HEK293T (cell line): ENCODE data around the gene INPP5A.

Source experiments
- CTCF ChIA-PET: fragments of 350-600 bp; formaldehyde crosslinking; extraction: SDS; loops from one replicate; lab custom pipeline; 2021; ENCODE audit warnings: antibody characterized with exemption, inconsistent platforms; lab: Yijun Ruan, JAX
- POLR2A ChIA-PET: fragments of 350-600 bp; formaldehyde crosslinking; extraction: SDS; loops from one replicate; lab custom pipeline; 2020; ENCODE audit warnings: antibody characterized with exemption, inconsistent platforms; lab: Yijun Ruan, JAX
- DNase-seq: peaks from one replicate; pipeline ENCODE4 v3.0.0; 2012; ENCODE audit warnings: mixed read lengths; ENCODE audit errors: extremely low spot score
- ARNT ChIP-seq: fragments of 450-650 bp; IDR thresholded peaks from 2 replicates; pipeline ENCODE4 v1.6.1; 2017; ENCODE audit warnings: mild to moderate bottlenecking
- BHLHE40 ChIP-seq: fragments of 450-650 bp; IDR thresholded peaks from 2 replicates; pipeline ENCODE4 v1.6.1; 2016; ENCODE audit warnings: mild to moderate bottlenecking, moderate library complexity, borderline replicate concordance
- CTBP1 ChIP-seq: fragments of 450-650 bp; IDR thresholded peaks from 2 replicates; pipeline ENCODE4 v1.6.1; 2016; ENCODE audit warnings: borderline replicate concordance
- ELF4 ChIP-seq: fragments of 450-650 bp; IDR thresholded peaks from 2 replicates; pipeline ENCODE4 v1.6.1; 2017; ENCODE audit warnings: antibody characterized with exemption
- FOXA1 ChIP-seq: fragments of 450-650 bp; IDR thresholded peaks from 2 replicates; pipeline ENCODE4 v1.6.1; 2016; ENCODE audit warnings: mild to moderate bottlenecking
- FOXK2 ChIP-seq: fragments of 450-650 bp; IDR thresholded peaks from 2 replicates; pipeline ENCODE4 v1.6.1; 2016; ENCODE audit warnings: mild to moderate bottlenecking
- FOXM1 ChIP-seq: fragments of 450-650 bp; IDR thresholded peaks from 2 replicates; pipeline ENCODE4 v1.6.1; 2017; ENCODE audit warnings: mild to moderate bottlenecking, borderline replicate concordance
- HDGF ChIP-seq: fragments of 450-650 bp; IDR thresholded peaks from 2 replicates; pipeline ENCODE4 v1.6.1; 2017; ENCODE audit warnings: antibody characterized with exemption, borderline replicate concordance
- L3MBTL2 ChIP-seq: fragments of 450-650 bp; conservative IDR thresholded peaks from 2 replicates; pipeline ENCODE4 v1.6.1; 2016; ENCODE audit warnings: mild to moderate bottlenecking
- LEF1 ChIP-seq: fragments of 450-650 bp; IDR thresholded peaks from 2 replicates; pipeline ENCODE4 v1.6.1; 2017; ENCODE audit warnings: mild to moderate bottlenecking, borderline replicate concordance
- NFRKB ChIP-seq: fragments of 450-650 bp; IDR thresholded peaks from 2 replicates; pipeline ENCODE4 v1.6.1; 2016; ENCODE audit warnings: mild to moderate bottlenecking, moderate library complexity
- SP1 ChIP-seq: fragments of 450-650 bp; IDR thresholded peaks from 2 replicates; pipeline ENCODE4 v1.6.1; 2017
- SUZ12 ChIP-seq: fragments of 450-650 bp; IDR thresholded peaks from 2 replicates; pipeline ENCODE4 v1.6.1; 2016; ENCODE audit warnings: mild to moderate bottlenecking
- TARDBP ChIP-seq: fragments of 450-650 bp; IDR thresholded peaks from 2 replicates; pipeline ENCODE4 v1.6.1; 2016
- ZNF384 ChIP-seq: fragments of 450-650 bp; IDR thresholded peaks from 2 replicates; pipeline ENCODE4 v1.6.1; 2016
- TF ChIP-seq, protein P1 (sequence below): fragments of 450-650 bp; IDR thresholded peaks from 2 replicates; pipeline ENCODE4 v1.6.1; 2016

INPP5A gene

DNA sequence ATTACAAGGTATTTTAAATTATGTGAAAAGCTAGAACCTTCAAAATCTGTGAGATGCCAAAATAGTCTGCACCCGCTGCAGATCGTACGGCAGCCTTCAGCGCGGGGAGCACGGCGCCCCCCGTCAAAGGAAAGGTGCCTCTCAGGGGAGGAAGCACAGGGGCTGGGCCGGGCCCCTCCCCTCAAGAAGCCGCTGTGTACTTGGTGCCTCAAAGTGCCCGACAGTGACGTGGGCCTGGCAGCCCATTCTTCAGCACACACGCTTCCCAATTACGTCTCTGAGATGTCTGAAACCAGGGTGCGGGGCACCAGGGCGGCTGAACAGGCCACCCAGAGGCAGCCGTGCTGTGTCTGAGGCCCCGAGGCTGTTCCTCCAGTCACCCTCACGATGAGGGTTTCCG is 116.1 kb downstream of the INPP5A start:
- ChIA-PET POLR2A (no interaction called here), CTCF (interaction anchor here (1.1 to 1.7 kb wide), 2 partner anchors 14 to 144 kb away, joined by 3 read pairs; no protein-coding TSS in a partner anchor)
- TF ChIP-seq SUZ12 (no peak), SP1 (no peak), FOXM1 (no peak), ZNF384 (no peak), BHLHE40 (no peak), ELF4 (no peak), FOXA1 (no peak), HDGF (no peak), ARNT (no peak), LEF1 (no peak), NFRKB (no peak), L3MBTL2 (no peak)
- TF ChIP-seq, protein P1, sequence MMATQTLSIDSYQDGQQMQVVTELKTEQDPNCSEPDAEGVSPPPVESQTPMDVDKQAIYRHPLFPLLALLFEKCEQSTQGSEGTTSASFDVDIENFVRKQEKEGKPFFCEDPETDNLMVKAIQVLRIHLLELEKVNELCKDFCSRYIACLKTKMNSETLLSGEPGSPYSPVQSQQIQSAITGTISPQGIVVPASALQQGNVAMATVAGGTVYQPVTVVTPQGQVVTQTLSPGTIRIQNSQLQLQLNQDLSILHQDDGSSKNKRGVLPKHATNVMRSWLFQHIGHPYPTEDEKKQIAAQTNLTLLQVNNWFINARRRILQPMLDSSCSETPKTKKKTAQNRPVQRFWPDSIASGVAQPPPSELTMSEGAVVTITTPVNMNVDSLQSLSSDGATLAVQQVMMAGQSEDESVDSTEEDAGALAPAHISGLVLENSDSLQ, result no peak
- no peak for DNase-seq

DNA sequence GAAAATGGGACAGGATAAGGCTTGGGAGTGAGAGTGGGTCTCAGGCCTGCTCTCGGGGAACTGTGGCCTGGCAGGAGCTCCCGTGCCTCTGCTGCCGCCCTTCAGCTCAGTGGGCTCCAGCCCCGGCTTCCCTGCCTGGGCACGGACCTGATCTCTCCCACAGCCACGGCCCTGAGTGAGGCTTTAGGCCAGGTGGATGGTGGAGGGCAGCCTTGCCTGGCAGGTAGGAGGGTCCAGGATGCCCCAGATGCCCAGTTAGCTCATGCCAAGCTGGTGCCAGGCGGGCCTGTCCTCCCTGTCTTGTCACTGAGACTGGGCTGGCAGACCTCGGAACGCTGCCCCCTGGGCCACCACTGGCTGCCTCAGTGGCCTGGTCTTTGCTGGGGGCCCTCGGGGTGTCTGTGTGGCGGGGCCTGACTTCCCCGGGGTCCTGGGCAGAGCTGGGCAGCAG is 116.6 kb downstream of the INPP5A start:
- no peak for TF ChIP-seq SP1
- TF ChIP-seq FOXA1, result no peak
- TF ChIP-seq TARDBP, result no peak
- TF ChIP-seq L3MBTL2, result no peak
- TF ChIP-seq NFRKB, result no peak
- no peak for TF ChIP-seq SUZ12
- no peak for TF ChIP-seq FOXM1
- no peak for DNase-seq
- CTCF ChIA-PET, result interaction anchor here (0.9 to 1.7 kb wide), 3 partner anchors 12 to 143 kb away, joined by 3 read pairs; no protein-coding TSS in a partner anchor
- POLR2A ChIA-PET, result no interaction called here

DNA sequence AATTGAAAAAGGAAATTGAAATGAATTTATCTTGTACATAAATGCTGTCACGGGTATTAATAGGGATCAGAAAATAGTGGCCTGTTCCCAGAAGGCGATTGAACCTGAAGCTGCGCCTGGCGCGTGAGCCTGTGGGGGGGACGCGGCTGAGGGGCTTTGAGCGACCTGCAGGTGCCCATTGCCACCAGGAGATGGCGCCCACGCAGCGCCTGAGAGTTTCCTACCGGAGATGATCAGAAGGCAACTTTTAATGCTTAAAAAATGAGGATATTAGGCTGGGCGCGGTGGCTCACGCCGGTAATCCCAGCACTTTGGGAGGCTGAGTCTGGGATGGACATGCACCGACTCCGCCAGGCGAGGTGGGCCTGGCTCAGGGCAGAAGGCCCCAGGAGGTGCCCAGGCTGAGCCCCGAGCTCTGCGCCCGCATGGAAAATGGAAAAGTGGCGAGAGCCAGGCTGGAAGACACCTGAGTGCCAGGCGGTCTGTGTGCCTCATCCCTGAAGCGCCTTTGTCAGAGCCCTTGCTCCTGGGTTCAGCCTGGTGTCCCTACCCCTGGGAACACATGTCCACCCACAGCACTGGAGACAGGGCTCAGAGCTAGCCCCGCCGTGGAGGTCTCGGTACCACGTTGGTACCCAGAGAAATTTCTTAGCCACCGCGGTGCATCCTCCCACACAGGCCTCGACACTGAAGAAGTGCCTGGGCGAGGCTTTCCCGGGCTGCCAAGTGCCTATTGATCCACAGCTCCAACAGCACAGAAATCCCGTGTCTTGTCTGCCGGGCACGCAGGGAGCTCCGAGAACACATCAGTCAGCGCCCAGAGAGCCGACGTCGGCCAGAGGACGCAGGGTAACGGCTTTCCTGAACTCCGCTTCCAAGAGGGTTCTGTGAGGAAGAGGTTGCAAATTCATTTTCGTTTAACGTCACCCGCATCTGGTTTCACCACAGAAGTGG is 117.4 kb downstream of the INPP5A start:
- no peak for TF ChIP-seq NFRKB
- TF ChIP-seq, protein P1, result no peak
- TF ChIP-seq SP1, result no peak
- TF ChIP-seq HDGF, result no peak
- TF ChIP-seq SUZ12, result no peak
- no peak for TF ChIP-seq ELF4
- no peak for TF ChIP-seq FOXM1
- DNase-seq, result peak; percentile 91
- POLR2A ChIA-PET, result interaction anchor here (0.7 kb wide), 1 partner anchor 9 kb away, joined by 3 read pairs; no protein-coding TSS in a partner anchor
- CTCF ChIA-PET, result interaction anchor here (0.6 to 1.7 kb wide), 4 partner anchors 9 to 142 kb away, joined by 3 to 6 read pairs (median 4); no protein-coding TSS in a partner anchor

DNA sequence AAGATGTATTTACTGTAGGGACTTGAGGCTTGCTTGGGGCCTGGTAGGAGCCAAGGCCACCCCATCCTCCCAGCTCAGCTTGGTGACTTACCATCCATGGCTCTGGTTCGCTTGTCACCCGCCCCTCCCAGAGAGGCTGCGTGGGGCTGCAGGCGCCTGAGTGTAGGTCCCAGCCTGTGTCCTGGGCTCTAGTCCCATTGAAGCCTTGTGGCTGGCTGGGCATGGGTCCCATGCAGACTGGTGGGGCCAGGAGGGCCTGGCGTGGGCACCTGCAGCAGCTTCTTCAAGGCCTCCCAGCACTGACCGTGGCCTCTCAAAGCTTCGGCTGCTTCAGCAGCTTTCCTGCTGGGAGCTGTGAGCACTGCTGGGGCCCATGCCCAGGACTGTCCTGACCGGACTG is 118.1 kb downstream of the INPP5A start:
- ChIA-PET POLR2A (interaction anchor here (0.7 kb wide), 1 partner anchor 8 kb away, joined by 3 read pairs; no protein-coding TSS in a partner anchor), CTCF (interaction anchor here (1.1 kb wide), 1 partner anchor 13 kb away, joined by 6 read pairs; no protein-coding TSS in a partner anchor)
- TF ChIP-seq SUZ12 (no peak), FOXK2 (no peak), TARDBP (no peak), SP1 (no peak), FOXA1 (no peak), FOXM1 (no peak), BHLHE40 (no peak)
- TF ChIP-seq, protein P1, result no peak
- DNase-seq, result no peak

DNA sequence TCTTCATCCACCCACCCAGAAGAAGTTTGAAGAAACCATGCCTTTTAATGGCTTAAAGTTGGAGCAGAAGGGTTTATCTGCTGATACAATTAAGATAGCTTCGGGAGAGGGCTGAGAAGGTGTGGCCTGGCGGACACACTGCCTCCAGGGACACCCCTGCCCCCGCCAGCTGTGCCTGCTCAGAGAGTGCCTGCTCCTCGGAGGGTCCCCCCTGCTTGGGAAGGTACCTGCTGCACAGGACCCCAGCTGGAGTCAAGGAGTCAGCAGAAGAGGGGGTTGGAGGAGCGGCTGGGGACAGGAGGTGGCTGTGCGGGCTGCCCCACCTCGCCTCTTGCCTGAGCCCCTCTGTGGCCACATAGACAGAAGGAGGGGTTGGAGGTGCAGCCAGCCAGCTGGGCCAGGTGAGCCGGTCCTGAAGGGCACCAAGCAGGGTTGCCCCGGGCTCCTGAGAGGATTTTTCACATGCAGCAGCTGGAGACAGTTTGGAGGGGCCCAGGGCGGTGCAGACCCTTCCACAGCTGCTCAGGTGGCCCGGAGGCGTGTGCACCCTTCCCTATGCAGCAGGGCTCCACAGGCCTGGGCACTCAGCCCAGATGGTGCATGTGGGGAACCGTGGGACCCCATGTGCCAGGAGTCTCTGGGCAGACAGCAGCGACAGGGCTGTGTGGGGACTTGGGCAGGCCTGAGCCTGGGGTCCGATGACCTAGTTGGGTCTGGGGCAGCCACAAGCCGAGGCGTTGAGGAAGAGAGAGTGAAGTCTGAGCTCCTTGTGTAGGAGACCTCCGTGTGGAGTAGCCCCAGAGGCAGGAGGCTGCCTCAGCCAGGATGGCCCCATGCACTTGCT is 118.9 kb downstream of the INPP5A start:
- ChIA-PET CTCF (interaction anchor here (1.2 kb wide), 1 partner anchor 197 kb away, joined by 3 read pairs; no protein-coding TSS in a partner anchor), POLR2A (no interaction called here)
- TF ChIP-seq ARNT, result no peak
- TF ChIP-seq ELF4, result no peak
- no peak for TF ChIP-seq TARDBP
- no peak for TF ChIP-seq HDGF
- no peak for TF ChIP-seq CTBP1
- no peak for TF ChIP-seq FOXM1
- no peak for DNase-seq

DNA sequence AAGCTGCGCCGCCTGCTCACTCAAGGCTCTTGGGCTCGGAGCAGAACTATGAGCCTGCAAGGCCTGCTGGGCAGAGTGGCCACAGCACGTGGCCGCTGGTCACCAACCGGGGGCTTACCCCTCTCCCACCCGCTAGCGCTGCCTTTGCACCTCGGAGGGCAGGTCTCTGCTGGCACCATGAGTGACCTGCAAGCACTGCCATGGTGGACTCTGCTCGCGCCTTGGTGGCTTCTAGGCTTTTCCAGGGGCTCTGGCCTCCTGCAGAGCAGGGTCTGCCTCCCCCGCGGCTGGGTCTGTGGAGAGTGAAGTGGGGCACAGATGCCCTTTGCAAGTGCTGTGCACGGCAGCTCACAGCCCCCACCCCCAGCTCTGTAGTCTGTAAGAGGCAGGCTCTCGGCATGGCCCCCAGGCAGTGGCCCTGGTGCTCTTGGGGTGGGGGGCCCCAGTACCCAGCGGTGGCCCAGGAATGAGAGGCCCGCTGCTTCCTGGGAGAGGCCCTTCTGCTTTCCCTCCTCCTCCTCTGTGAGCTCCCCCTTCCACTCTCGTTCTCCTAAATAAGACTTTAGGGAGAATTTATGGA is 119.6 kb downstream of the INPP5A start:
- DNase-seq, result no peak
- TF ChIP-seq SP1 (no peak), CTBP1 (no peak), LEF1 (no peak), SUZ12 (no peak), BHLHE40 (no peak), FOXK2 (no peak), HDGF (no peak), ARNT (no peak)
- TF ChIP-seq, protein P1, result no peak
- ChIA-PET CTCF (interaction anchor here (1.2 kb wide), 1 partner anchor 198 kb away, joined by 3 read pairs; no protein-coding TSS in a partner anchor), POLR2A (no interaction called here)
